CD4-positive, alpha-beta T cell treated with Interferon gamma for 1 hour (primary cell): ENCODE results near the gene LRRC52.

ENCODE experiments used
- DNase-seq: peaks from one replicate; pipeline ENCODE4 v3.0.0-alpha.2; 2020

The LRRC52 gene

DNA sequence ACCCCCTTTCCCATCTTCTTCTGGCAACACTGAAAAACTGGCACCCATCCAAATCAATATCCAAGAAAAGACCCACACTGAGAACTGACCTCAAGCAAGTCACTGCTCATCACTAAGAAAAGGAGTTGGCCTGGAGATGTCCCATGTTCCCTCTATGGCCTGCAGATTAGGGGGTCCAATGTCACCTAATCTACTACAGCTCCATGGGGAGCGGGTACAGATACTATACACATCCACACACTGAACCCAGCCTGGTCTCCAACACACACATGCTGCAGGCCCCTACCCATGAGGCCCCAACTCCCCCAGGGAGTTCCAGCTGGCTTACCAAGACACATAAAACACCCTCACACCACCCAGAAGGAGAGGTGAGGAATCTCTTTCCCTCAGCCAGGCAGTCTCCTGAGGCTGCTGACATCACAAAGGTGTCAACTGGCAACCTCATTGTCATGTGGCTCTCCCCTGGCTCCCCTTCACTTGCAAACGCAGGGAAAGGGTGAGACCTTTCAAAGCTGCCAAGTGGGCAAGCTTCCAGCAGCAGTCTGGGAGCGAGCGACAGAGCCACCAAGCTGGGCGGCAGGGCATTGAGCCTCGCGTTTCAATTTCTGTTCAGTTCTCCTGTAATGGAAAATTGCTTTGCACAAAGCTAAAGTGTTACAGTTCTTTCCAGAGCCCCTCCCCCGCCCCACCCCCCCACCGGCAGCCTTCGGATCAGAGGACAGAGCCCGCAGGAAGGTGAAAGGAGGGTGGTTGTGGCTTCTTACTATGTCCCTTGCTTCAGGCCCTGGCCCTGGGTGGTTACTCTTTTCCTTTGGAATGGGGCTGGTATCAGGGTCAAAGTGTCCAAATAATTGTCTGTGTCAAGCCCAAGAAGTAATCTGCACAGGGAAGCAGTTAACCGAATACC is at the start of gene LRRC52:
Gene LRRC52 (plus strand): TSS at position 469 of the 907 bp plus-strand sequence. CDS start 297 bp downstream, at position 766.
- no peak for DNase-seq

- DNase-seq, result no peak
These were observed 48.6 kb upstream of the LRRC52 start for GRCh38 chr1:165494949-165495857.

GRCh38 chr1:165495858-165496205 is 48.0 kb upstream of the LRRC52 start:
- DNase-seq, result no peak

DNA sequence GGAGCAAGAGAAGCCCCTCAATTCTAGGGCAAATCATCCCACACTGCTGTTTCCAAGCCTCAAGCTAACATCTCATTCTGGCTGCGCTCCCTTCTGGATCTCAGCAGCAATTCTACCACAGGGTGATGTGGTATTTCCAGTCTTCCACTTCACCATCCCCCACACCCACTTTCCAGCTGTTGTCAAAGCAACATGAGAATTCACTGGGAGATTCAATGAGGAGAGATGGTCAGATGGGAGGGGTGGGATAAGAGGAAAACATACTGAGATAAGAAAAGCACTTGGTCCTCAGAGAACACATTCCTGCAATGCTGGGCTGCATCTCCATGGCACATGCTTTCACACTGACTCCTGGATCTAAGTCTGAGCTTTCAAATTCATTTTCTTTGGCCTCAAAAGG is 47.3 kb upstream of the LRRC52 start:
- no peak for DNase-seq

DNA sequence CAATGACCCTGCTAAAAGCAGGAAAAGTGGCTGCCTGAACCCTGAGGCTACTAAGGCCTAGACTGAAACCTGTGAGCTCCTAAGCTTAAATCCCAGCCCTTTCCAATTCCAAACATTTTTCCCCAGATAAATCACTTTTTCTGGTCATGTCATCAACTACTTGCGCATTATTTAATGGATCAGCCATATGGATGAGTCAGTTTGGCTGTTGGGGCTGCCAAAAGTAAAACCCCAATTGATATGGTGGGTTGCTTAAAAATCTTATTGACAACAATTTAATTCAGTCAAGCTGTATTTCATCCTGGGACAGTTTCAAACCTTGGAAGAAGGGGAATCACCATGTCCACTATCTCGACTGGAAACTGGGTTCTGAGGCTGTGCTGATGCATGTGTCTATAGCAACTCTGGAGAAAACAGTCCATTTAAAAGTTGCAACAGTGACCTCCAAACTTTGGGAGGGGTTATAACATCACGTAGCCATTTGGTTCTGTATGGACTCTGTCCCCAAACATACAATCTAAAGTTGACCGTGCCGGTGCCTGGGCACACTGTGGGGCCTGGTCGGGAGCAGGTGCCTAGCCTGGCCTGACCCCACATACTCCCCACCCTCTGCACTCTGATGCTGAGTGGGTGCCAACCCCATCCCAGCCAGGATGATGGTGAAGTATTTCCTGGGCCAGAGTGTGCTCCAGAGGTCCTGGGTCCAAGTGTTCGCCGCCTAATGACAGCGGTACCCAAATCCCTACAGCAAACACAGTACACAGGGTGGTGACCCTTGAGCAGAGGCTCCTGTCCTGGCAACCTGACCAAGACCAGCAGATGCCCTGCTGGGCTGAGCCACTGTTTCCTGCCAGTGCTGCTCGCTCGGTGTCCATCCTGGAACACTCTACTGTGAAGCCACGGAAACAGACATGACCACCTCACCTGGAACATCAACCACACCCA is 46.5 kb upstream of the LRRC52 start:
- DNase-seq, result no peak

GRCh38 chr1:165501330-165501969 is 42.4 kb upstream of the LRRC52 start:
- no peak for DNase-seq

DNA sequence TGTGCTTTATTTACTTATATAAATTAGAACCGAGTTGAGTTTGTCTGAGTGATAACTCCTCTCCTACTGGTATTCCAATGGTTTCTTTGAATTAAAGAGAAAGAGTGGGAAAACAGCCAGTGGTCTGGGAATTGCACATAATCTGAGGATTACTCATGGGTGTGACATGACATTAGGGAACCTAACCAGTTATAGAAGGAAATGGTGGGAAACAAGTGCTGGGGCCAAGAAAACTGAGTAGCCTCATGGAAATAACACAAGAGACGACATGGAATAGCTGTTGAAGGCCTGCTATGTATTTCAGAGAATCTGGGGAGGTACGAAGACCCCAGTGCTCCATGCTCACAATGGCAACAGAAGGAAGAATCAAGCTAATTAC is 41.8 kb upstream of the LRRC52 start:
- no peak for DNase-seq

DNA sequence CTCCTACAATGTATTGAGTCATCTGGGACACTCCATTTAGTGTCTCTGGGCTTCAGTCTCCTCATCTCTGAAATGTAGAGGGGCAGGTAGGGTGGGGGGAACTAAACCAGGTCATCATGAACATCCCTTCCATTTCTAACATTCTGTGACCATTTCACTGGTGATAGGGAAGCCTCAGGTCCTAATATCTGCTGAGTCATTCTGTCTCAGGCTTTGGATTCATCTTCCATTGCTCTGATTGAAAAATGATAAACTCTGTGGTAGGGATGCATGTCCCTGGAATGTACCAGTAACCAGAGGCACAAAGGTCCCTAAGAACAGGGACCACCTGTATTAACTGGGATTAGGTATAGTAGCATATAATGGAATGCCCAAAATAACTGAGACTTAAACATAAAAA is 36.2 kb upstream of the LRRC52 start:
- DNase-seq, result no peak

- DNase-seq, result no peak
These were observed 35.5 kb upstream of the LRRC52 start for GRCh38 chr1:165508291-165508690.

DNA sequence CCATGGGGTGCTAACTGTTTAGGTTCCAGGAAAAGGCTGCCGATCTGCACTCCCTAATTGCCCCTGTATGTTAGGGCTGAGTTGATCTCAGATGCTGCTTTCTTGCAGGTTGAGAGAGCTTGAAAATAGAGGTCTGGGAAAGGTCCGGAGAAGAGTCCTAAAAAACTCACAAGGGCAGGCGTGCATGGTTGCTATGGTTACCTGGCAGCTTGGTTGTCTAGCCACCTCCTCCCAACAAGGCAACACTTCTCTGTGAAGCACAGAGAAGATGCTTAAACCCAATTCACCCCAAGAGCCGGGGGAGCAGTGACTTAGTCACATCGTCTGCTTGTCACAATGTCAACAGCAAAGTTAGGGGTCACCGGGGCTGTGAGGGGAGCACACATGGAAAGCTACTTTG is 31.0 kb upstream of the LRRC52 start:
- DNase-seq, result no peak

DNA sequence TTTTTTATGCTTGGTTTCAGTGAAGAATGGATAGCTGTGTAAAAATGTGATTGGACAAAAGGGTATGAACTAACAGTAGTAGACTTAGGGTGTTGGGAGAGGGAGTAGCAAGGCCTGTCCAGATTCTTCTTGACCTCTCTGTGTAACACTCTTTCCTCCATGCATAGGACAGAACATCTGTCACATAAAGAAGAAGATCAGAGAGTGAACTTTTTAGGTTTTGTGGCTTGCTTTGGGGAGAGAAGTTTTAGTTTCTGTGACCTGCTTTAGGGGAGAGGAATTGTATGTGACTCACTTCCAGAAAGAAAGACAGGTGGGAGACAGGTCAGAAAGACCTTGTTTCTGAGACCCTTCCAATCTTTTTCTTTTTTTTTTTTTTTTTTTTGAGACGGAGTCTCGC is 27.3 kb upstream of the LRRC52 start:
- no peak for DNase-seq

DNA sequence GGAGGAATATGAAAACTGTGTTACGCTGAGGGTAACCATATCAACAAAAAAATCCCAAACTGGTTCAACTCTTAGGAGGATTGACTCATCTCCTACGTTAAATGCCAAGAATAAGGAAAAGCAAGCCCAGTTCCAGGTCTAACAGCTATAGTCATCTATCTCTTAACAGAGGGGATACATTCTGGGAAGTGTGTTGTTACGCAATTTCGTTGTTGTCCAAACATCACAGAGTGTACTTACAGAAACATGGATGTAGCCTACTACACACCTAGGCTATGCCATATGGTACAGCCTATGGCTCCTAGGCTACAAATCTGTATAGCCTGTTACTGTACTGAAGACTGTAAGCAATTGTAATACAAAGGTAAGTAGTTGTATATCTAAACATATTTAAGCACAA is 23.2 kb upstream of the LRRC52 start:
- no peak for DNase-seq

DNA sequence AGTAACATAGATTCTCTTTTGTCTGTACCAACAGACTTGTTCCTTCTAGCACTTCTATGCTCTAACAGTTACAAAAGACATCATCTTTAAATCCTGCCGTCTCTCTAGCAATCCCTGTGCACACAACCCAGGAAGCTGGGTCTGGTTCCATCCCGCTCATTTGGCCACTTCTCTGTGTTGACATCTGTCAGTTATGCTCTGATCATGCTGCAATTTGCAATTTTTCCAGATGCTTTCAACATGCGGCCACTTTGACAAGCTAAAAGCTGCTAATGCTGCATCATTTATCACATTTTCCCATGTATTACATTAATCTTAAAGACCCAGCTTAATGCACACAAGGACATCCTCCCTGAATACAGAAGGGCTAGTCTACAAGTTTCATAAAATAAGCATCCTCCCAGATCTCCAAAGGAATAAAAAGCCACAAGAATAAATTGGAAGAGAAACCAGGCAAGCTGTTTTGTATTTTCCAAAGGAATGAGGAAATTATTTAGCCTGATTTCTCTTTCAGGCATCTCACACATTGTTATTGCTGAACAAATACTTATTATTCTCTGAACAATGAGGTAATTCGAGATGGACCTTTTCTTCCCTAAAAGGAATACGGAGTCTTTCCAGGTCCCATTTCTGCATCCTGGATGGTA is 19.0 kb upstream of the LRRC52 start:
- no peak for DNase-seq

DNA sequence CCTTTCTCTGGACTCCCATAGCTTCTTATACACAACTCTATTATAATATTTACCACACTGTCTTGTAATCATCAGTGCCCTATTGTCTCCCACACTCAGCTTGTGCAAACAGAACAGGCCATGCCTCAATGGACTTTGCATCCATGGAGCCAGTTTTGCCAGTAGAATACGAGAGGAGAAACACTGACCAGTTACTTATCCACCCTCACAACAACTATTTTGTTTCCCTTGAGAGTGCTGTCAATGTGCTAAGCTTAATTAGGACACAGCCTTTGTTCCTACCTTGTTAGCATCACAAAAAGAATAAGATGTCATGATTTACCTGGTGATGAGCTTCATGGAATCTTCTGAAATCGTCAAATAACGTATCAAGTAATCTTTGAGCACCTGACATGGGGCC is 18.1 kb upstream of the LRRC52 start:
- no peak for DNase-seq

DNA sequence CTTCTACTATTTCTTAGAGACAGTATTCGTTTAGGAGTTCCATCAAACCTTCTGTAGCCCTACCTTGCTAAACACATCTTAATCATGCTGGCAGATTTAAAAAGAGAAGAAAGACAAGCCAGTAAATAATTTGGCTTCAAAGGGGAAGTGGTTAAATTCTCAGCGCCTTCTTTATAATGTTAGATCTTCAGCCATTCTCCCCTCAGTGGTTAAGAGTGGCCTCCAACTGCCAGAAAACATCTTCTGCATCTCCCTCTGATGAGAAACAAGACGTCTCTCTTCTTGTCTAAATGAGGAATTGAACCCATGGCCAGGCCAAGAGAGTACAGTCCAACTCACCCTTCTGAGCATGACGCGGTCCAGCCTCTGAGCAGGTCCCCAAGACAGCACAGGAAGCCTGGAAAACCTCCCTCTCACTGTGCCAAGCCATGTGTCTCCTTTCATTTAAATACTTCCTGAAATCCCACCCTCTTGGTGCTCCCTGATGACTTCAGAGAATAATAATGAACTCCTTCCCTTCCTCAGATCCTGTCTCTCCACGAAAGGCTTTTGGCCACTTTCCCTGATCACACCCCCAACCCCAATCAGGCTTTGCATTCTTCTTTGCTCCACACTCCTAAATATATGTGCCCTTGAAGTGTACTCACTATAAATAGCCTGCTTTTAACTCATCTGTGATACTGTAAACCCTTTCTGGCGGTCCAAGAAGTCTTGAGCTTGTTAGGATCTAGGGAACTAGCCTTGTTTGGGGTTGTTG is 16.4 kb upstream of the LRRC52 start:
- DNase-seq, result no peak

- no peak for DNase-seq
These were observed 12.8 kb upstream of the LRRC52 start for GRCh38 chr1:165531021-165531420.

DNA sequence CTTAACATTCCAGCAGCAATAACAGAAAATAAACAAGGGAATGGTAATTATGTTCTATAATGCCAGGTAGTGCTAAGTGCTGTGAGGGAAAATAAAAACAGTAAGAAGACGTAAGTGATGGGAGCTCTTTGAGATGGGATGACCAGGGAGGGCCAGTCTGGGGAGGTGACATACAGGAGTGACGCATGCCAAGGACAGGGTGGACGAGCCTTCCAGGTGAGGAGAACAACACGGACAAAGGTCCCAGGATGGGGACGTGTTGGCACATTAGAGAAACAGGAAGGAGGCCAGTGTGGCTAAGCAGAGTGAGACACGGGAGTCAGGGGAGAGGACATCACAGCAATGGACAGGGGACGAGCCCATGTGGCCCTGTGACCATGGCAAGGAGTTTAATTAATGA is 11.7 kb upstream of the LRRC52 start:
- DNase-seq, result no peak

DNA sequence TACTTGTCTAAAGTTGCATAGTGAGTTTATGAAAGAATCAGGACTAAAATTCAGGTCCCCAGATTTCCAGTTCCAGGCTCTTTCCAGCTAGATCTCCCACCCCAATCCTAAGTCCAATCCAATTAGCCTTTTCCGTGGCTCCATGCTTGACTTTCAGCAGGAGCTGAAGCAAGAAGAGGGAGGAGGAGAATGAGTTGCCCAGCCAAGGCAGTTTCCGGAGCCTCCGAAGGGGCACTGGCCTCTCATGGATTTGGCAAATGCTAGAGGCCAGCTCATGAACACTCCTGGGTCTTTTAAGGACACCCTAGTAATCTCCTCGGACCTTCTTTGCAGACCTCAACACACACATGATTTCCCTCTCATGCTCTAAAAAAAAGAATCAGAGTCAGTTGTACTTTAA is 10.5 kb upstream of the LRRC52 start:
- DNase-seq, result no peak

DNA sequence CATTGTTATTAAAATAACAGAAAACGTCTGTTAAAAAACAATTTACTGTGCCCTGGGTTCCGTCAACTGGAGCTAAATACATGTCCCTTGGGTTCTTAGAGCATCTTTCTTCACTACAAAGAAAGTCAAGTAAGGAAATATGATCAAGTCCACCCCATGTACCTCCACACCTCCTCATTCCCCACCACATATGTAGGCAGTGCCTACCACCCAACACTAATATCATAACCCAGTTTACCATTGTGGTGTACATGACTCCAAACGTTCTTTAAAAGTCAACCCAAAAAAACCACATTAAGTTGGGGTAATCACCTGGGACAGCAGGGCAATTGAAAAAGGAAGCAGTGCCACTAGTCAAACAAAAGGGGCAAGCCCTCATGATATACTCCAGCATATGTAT is 7.8 kb upstream of the LRRC52 start:
- DNase-seq, result no peak

GRCh38 chr1:165537356-165538109 is 6.3 kb upstream of the LRRC52 start:
- no peak for DNase-seq
